ENCODE measurements around the gene DLAT.

Gene DLAT

DNA sequence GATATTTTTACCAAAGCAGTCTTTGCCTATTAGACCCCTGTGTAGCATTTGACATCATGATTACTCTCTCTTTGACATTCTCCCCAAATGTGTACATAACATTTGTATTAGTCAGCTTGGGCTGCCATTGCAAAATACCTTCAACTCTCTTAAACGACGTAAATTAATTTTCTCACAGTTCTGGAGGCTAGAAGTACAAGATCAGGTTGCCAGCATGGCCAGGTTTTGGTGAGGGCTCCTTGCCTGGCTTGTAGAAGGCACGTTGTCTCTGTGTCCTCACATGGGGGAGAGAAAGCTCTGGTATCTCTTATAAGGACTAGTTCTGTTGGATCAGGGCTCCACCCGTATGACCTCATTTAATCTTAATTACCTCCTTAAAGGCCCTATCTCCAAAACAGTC lies 12.3 kb upstream of the DLAT start:
- no peak overlapping the region for H3K27ac ChIP-seq
- TF ChIP-seq CTCF (conservative IDR thresholded peaks at IDR 0.05): no peak

DNA sequence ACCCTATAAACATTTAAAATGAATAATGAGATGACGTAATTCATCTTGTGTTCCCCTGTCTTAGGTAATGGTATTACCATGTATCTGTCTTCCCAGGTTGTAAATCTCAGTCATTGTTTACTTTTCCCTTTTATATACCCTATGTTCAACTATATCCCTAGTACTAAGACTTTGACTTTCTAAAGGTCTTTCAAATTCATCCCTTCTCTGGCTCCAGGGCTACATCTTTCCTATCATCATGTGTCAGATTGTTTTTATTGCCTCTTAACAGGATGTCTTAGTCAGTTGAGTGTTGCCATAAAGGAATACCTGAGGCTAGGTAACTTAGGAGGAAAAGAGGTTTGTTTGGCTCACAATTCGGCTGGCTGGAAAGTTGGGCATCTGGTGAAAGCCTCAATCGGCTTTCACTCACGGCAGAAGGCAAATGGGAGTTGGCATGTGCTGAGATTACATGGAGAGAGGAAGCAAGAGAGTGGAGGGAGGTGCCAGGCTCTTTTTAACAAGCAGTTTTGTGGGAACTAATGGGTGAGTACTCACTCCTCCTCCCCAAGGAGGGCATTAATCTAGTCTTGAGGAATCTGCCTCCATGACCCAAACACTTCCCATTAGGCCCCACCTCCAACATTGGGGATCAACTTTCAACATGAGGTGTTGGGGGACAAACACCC lies 11.6 kb upstream of the DLAT start:
- H3K27ac ChIP-seq: no peak overlapping the region
- no peak for TF ChIP-seq CTCF (conservative IDR thresholded peaks at IDR 0.05)

GRCh38 chr11:112016088-112016764 lies 9.0 kb upstream of the DLAT start:
- H3K27ac ChIP-seq: no peak overlapping the region
- no peak for TF ChIP-seq CTCF (conservative IDR thresholded peaks at IDR 0.05)

DNA sequence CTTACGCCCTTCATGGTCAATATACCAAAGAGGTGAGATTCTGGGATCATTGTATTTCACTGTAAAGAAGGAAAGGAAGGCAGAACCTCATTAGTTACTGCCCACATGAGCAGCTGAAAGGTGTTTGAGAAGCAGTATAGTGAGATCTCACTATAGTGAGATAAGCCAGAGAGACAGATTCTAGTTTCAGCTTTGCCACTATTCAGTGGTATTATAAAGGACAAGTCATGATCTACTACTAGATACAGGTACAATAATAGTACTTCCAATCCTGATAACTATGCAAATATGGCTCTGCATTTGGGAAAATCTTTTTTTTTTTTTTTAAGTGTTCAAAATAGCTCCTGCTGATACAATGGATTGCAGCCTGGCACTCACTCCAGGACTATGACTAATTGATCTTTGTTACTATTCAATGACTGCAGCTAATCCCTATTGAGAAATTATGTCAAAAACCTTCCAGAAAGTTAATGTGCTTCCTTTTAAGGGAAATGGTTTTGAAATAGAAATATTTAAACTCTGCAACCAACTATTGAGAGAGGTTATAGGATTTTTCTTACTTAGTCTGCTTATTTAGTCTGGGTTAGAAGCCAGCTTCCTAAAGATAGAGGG lies 8.3 kb upstream of the DLAT start:
- TF ChIP-seq CTCF (conservative IDR thresholded peaks at IDR 0.05): no peak
- H3K27ac ChIP-seq: no peak overlapping the region

- no peak for TF ChIP-seq CTCF (conservative IDR thresholded peaks at IDR 0.05)
- no peak overlapping the region for H3K27ac ChIP-seq
Measured at GRCh38 chr11:112017538-112017937, 7.7 kb upstream of the DLAT start.

- no peak overlapping the region for H3K27ac ChIP-seq
- no peak for TF ChIP-seq CTCF (conservative IDR thresholded peaks at IDR 0.05)
Measured at GRCh38 chr11:112019066-112019465, 6.1 kb upstream of the DLAT start.

- TF ChIP-seq CTCF (conservative IDR thresholded peaks at IDR 0.05): peak; percentile 19
- H3K27ac ChIP-seq: peak overlapping the region; percentile 41
Measured at GRCh38 chr11:112023104-112023503, 2.1 kb upstream of the DLAT start.

Data from VCaP (cell line).